Esophagus muscularis mucosa (tissue), 4 donors: Measurements from ENCODE around the gene STX18.

Experiments used
- CTCF ChIP-seq, 3 experiments: fragments of 200-600 bp in 2 of 3; fragments of 450-650 bp in 1 of 3; sonication (generic) in 2 of 3; IDR thresholded peaks; one replicate each; pipeline ENCODE4 v1.5.1; 2017 to 2019; ENCODE audit warnings: antibody characterized with exemption in 3 of 3, mild to moderate bottlenecking in 2 of 3, moderate library complexity in 1 of 3
- EP300 ChIP-seq: sonication (generic); formaldehyde crosslinking; IDR thresholded peaks from one replicate; pipeline ENCODE4 v1.6.1; 2017; ENCODE audit warnings: antibody characterized with exemption
- POLR2A ChIP-seq: fragments of 450-650 bp; IDR thresholded peaks from one replicate; pipeline ENCODE4 v1.6.1; 2017; ENCODE audit warnings: antibody characterized with exemption, moderate library complexity, mild to moderate bottlenecking, low read depth
- POLR2AphosphoS5 ChIP-seq, 2 donors: sonication (generic); formaldehyde crosslinking; IDR thresholded peaks; one replicate each; pipeline ENCODE4 v1.6.1; 2017; ENCODE audit warnings: antibody characterized with exemption in 2 of 2

DNA sequence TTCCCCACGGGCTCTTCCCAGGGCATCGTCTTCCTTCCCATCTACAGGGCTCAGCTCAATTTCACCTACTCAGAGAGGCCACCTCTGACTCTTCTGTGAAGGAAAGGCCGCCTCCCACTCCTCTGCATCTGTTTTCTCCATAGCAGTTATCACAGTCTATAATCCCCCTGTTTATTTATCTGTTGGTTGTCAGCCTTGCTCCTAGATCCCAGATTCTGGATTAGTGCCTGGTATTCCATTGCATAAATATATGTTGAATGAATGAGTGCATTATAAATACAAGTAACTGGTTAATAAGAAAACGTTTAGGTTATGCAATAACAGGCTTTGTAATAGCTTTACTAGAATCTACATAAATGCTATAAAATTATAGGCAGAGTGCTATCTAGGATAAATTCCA lies 102.1 kb downstream of the STX18 start:
- TF ChIP-seq CTCF (IDR thresholded peaks at IDR 0.05) (no peak), POLR2A (no peak), EP300 (no peak), POLR2AphosphoS5 (IDR thresholded peaks at IDR 0.05) (no peak)
